Fibroblast of the aortic adventitia (primary cell): ENCODE measurements around the gene IMPACT. TPM values are rescaled to one million over a fixed set of nuclear protein-coding genes. Genes with fewer than 3 reads are reported as not detected.

ENCODE experiments used
- DNase-seq: peaks from one replicate; pipeline ENCODE4 v3.0.0-alpha.2; 2010; ENCODE audit warnings: low read depth
- H3K4me3 ChIP-seq: 2 replicates; pipeline ENCODE4 v1.5.1; 2011; ENCODE audit warnings: low read depth, mild to moderate bottlenecking, control low read depth, low read length, moderate library complexity
- total RNA-seq: library from RNA; depleted of rRNA; stranded (reverse); fragments of >200 nt; gene quantifications from 2 replicates; pipeline ENCODE4 v1.2.3, GENCODE V29; 2012; ENCODE audit warnings: low replicate concordance
- TF ChIP-seq, protein P1 (sequence below): IDR thresholded peaks from 2 replicates; pipeline ENCODE4 v1.5.1; 2011; ENCODE audit warnings: mild to moderate bottlenecking, low read length, control low read depth, inconsistent platforms; ENCODE audit not compliant: insufficient read depth

The IMPACT gene
- total RNA-seq, 1 donor: 48.3 TPM

DNA sequence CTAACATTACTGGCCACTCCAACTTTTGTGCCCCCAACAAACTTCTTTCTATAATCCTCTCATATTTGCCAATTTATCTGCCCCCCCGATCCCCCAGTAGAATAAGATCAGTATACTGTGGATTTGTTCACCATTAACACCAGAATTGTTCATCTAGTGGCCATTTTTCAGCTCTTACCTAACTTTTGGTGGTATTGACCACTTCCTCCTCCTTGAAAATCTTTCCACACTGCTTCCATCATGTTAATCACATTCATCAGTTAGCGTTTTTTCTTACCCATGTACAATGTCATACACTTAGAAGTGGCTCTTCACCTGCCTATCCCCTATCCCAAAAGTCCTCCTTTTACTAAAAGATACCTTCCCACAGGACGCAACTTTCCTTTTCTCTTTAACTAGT, 6.1 kb downstream of the IMPACT start:
- DNase-seq: no peak
- TF ChIP-seq, protein P1, sequence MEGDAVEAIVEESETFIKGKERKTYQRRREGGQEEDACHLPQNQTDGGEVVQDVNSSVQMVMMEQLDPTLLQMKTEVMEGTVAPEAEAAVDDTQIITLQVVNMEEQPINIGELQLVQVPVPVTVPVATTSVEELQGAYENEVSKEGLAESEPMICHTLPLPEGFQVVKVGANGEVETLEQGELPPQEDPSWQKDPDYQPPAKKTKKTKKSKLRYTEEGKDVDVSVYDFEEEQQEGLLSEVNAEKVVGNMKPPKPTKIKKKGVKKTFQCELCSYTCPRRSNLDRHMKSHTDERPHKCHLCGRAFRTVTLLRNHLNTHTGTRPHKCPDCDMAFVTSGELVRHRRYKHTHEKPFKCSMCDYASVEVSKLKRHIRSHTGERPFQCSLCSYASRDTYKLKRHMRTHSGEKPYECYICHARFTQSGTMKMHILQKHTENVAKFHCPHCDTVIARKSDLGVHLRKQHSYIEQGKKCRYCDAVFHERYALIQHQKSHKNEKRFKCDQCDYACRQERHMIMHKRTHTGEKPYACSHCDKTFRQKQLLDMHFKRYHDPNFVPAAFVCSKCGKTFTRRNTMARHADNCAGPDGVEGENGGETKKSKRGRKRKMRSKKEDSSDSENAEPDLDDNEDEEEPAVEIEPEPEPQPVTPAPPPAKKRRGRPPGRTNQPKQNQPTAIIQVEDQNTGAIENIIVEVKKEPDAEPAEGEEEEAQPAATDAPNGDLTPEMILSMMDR: no peak

DNA sequence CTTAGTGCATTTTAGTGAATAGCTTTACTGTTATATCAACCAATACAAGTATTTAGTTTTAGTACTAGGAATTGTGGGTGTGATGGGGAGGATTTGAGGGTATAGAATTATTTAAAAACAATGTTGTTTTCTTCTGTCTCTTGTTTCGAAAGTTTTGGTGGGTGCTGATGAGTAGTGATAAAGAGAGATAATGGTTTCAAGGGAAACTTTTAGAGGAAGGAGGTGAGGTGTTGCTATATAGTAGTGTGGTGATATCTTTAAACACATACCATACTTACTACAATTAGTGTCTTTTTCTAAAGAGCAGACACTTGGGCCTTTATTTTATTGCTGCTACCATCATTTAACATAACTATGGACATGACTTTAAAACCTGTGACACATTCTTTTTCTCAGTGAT, 10.5 kb downstream of the IMPACT start:
- no peak for DNase-seq
- TF ChIP-seq, protein P1: no peak
- H3K4me3 ChIP-seq: no peak overlapping the region

More for the DNA sequence above, 6.1 kb downstream of the IMPACT start:
- no peak overlapping the region for H3K4me3 ChIP-seq

DNA sequence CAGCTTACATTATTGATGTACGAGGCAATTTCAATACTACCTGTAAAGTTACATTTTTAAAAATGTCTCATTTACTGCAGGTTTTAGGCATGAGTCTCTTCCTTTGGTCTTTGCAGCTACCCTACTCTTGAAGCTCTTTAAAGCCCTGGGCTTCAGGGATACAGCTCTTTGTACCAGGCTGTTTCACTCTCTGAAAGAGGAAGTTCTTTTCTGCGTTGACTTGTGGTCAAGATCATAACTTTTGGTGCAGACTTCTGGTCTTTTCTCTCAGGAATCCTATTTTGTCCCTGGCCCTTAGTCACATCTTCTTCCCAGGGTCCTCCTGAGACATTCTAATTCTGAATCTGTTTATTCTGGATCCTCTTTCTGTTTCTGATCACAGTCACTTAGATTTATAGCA, 17.4 kb downstream of the IMPACT start:
- no peak for DNase-seq
- TF ChIP-seq, protein P1: no peak
- H3K4me3 ChIP-seq: no peak overlapping the region

DNA sequence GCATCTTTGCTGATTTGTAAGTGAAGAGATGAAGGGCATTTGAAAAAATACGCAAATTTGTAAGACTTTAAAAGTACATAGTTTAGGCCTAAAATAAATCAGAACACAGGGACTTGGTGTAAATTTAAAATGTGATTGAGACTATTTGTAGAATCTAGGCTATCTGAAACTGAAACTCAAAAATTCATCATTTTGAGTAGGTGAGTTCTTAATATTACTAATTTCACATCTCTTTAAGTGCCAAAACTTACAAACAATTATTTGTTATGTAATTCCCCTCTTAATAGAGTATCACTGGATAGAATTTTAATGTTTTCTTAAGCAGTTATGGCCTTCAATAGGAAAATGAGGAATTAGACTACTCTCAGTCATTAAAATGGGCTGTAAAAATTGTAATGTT, 20.0 kb downstream of the IMPACT start:
- DNase-seq: no peak
- TF ChIP-seq, protein P1: no peak
- H3K4me3 ChIP-seq: no peak overlapping the region

DNA sequence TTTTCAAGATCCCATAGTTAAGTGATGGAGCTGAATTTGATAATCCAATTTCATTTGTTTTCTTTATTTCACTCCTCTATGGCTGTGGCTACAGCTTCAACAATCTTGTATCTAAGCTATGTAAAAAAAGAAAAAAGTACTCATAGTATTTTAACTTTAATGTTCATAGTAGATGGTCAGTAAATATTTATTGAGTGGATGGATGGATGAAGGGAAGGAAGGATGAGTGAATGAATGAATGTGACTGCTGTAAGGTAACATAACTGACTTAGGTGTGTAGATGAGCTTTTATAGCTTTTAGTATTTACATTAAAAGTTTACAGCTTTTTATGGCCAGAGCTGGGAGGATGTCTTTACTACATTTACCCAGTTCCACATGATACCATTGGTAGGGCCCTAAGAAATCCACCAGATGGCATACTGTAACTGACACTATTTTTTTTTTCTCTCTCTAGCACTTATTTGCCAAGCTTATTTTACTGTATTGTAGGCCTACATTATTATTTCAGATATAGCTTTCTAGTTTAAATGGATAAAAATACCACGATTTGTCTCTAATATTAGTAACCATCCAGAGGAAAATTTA, 20.6 kb downstream of the IMPACT start:
- H3K4me3 ChIP-seq: no peak overlapping the region
- peak; percentile 4 for DNase-seq
- TF ChIP-seq, protein P1: no peak

DNA sequence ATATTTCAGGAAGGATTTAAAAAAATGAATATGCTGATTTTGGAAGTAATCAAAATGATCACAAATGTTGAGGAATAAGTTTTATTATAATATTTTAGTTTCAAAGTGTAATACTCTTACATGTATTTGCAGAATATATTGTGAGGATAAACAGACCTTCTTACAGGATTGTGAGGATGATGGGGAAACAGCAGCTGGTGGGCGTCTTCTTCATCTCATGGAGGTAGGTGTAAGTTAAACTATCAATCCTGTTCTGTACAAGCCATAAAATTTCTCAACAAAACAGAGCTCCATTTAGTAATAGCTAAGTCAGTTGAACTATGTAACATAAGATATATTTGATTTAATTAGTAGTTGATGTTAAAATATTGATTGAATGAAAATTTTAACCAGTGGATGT, 21.5 kb downstream of the IMPACT start:
- no peak for DNase-seq
- H3K4me3 ChIP-seq: no peak overlapping the region
- TF ChIP-seq, protein P1: no peak

DNA sequence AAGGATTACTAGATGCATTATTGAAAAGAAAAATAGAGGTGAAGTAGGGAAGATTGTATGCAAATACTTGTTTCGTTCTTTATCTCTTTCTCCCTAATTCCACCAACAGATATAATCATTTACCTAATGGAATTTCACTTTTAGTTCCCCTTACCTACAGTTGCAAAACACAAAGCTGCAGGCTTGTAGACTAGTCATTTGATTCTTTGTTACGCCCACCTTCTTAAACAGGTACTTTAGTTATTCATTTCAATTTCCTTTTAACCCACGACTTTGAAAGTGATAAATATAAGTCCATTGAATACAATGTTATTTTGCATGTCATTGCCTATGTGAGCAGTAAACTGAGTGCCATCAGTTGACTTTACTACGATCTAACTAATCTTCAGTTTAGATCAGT, 30.1 kb downstream of the IMPACT start:
- H3K4me3 ChIP-seq: no peak overlapping the region
- DNase-seq: no peak
- TF ChIP-seq, protein P1: no peak
